Measurements from ENCODE around the gene NME5.
"Not testable (repeated sequence)": the region's sequence is repeated elsewhere in the genome, so short reads cannot be mapped to it uniquely, and the experiment has no call there.

Gene NME5, protein sequence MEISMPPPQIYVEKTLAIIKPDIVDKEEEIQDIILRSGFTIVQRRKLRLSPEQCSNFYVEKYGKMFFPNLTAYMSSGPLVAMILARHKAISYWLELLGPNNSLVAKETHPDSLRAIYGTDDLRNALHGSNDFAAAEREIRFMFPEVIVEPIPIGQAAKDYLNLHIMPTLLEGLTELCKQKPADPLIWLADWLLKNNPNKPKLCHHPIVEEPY

DNA sequence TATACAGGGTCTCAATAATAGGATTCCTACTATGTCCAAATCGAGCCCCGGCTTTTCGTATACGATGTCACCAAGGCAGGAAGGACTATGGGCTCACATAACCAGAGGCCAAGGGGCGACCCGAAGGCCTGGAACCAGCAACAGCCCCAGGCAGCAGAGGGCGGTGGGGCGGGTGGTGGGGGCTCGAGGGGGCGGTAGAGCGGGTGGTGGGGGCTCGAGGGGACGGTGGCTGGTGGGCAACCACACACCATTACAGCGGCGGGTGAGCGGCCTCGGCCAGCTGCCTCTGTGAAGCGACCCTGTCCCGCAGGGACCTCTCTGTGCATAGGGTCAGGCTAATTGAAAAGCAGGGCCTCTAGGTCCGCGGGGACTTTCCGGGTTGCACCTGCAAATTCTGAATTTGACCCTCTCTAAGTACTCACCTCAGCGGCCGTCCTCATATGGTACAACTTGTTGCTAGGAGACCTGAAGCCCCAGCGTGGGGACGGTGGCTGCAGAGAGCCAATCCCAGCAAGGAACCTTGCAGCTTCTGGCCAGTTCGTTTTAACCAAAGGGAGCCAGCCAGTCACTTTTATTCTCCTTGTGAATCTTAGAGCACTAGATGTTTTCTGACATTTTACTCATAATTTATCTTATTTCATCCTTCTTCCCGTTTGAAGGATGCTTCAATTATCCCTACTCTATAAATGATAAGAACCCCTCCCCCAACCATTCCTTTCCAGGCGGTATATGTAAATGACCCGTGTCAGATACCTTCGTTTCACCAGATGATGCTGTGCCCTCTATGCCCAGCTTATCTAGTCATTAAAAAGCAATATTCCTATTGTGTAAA lies at the start of gene NME5:
Gene NME5, minus strand, starts transcription at position 480 of the 832 bp plus-strand sequence. CDS start 648 bp downstream, outside the sequence.
- DNase-seq: peak; percentile 36

DNA sequence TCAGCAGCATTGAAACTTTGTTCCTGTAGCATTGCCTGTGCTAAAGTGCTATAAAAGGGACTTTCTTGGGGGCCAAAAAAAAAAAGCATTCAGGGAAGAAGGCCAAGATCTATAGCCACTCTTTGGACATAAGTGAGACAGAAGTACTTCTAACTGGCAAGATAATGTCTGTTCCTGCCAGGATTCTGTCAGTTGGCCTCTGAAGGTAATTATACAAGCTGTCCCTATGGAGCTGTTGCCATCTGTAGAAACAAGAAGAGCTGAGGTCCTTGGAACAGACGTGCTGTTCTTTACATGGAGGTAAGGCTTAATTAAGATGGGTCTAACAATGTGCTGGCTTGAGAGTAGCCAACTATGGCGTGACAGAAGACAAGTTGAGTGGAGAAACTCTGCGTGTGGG lies 49.4 kb upstream of the NME5 start:
- no peak for DNase-seq

DNA sequence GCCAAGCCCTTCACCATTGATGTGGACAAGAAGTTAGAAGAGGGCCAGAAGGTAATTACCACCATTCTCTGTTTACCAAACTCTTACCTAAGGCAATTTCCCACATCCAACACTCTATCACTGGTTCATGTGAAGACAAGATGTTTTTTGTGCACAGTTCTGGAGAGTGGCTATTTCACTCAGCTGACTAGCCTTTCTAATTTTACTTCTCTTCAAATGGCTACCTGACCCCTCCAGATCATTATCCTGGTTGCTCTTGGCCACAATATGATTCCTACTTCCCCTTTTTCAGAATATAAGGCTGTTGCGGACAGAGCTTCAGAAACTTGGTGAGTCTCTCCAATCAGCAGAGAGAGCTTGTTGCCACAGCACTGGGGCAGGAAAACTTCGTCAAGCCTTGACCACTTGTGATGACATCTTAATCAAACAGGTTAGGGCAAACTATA lies 46.8 kb upstream of the NME5 start:
- DNase-seq: no peak

DNA sequence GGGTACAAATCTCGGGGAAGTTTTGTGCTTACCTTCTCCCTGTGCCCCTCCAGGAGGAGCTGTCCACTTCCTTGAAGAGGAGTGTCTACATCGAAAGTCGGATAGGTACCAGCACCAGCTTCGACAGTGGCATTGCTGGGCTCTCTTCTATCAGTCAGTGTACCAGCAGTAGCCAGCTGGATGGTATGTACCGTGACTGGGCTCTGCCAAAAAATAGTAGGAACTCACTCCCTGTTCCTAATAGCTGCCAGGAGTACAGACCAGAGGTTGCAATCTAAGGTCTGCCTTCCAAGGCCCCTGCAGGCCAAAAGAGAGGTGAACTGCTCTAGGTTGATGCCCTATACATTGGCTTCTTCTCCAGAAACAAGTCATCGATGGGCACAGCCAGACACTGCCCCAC lies 43.6 kb upstream of the NME5 start:
- DNase-seq: no peak

DNA sequence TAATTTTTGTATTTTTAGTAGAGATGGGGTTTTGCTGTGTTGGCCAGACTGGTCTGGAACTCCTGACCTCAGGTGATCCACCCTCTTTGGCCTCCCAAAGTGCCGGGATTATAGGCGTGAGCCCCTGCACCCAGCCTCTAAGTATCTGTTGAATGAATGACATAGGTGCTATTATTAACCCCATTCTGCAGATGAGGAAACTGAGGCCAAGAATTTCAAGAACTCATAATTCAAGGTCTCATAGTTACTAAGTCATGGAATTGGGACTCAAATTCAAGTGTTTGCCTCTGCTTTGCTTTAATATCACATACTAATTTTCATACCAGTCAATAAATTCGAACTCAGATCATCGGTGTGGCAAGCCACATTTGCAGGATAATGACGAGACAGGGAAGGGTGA lies 41.6 kb upstream of the NME5 start:
- DNase-seq: no peak

DNA sequence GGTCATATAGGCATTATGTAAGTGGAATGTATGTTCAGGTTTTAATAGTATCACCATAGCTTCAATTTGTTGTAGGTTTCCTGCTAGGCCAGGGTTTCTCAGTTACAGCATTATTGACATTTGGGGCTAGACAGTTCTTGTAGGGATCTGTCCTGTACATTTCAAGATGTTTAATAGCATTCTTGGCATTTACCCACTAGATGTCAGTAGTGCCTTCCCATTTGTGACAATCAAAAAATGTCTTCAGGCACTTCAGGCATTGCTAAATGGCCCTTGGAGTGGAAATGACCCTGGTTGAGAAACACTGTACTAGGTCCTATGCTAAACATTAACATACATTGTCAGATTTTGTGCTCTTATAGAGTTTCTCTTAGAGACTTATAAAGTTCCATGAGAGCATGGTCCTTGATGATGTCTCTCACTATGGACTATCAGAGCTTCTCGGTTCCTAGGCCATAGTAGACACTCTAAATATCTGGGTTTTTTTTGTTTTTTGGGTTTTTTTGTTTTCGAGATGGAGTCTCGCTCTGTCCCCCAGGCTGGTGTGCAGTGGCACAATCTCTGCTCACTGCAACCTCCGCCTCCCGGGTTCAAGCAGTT lies 41.1 kb upstream of the NME5 start:
- DNase-seq: peak; percentile 65

DNA sequence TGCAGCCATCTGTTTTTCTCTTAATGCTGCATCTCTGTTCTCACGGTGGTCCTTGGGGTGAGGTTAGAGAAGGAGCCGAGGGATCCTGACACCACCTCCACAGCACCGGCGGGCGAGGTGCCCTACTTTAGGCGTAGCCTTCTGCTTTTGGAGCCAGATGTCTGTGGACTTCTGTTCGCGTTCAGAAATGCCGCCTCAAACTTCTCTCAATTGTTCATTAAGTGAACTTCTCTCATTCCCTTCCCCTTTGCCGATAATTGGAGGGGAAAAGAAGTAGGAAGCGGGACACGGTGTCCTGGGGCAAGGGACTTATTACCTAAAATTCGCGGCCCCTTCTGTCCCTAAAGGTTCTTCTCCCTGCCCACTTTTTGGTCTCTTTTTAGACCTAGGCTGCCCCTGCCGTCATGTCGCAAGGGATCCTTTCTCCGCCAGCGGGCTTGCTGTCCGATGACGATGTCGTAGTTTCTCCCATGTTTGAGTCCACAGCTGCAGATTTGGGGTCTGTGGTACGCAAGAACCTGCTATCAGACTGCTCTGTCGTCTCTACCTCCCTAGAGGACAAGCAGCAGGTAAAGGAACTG lies 40.1 kb upstream of the NME5 start:
- no peak for DNase-seq

DNA sequence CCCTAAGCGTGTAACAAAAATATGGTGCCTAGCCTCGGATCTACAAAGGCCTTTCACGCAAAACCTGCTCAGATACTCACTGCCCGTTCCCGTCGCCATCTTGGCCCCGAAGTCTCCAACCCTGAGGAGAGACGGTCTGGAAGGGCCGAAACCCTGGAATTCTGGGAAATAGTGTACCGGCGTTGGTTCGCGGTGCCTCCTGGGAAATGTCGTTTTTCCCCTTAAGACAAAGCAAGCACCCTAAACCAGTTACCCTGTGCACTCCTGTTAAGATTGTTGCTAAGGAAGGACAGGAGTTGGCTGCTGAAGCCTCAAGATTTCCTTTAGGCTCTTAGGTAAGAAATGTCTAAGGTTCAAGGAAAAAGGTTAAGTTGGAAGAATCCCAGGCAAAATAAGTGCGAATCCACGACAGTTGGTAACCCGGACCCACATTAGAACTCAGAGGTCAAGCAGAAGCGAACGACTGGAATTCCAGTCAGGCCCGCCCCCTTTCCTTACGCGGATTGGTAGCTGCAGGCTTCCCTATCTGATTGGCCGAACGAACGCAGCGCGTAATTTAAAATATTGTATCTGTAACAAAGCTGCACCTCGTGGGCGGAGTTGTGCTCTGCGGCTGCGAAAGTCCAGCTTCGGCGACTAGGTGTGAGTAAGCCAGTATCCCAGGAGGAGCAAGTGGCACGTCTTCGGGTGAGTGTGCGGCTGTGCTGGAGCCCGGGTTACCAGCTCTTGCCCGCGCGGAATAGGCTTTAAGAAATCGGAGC lies 39.5 kb upstream of the NME5 start, which contains the start of the genes BRD8 and KIF20A:
Gene BRD8, minus strand, starts transcription at position 115 of the 761 bp plus-strand sequence. Its CDS starts 16 bp downstream, at position 99.
Gene KIF20A, plus strand, starts transcription at position 597 of the 761 bp plus-strand sequence. CDS start 569 bp downstream, outside the sequence.
- DNase-seq: peak; percentile 97

DNA sequence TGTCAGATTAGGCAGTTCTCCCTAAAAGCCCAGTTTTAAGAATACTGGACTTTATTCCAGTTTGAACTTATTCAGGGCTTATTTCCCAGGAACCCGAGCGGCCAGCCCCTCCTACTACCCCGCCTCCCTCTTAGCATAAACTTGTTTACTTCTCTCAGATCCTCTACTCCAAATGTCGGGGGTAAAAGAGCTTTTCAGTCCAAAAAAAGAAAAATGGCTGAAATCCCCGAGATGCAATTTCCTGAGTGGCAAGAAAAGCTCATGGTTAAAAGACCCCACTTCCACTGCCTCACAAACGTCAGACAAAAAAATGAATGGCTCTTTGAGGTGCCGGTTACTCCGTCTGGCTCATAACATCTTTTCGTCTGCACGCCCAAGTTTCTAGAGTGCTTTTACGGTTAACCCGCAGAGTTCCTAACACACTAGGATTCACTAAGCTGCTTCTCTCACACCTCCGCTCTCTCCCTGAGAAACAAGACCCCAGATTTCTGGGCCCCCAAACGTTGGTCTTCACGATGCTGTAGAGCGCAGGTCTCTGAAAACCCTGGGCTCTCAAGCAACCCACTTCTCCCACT lies 38.8 kb upstream of the NME5 start:
- DNase-seq: peak; percentile 19

DNA sequence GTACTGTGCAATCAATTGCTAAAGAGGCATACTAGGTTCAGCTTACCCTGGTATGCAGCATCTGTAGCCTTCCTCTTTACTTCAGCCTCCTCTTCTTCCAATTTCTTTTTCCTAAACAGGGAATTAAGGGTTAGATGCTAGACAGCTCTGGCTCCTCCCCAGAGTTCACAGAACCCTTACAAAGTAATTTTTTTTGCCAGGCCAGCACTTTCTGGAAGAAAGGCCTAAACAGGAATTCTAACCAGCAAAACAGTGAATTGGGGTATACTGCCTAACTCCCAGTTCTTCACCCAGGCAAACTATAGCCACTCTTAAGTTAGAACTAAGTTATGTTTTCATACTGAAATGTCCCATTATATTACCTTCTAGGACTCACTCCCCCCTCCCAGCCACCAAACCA lies 31.1 kb upstream of the NME5 start:
- DNase-seq: no peak

DNA sequence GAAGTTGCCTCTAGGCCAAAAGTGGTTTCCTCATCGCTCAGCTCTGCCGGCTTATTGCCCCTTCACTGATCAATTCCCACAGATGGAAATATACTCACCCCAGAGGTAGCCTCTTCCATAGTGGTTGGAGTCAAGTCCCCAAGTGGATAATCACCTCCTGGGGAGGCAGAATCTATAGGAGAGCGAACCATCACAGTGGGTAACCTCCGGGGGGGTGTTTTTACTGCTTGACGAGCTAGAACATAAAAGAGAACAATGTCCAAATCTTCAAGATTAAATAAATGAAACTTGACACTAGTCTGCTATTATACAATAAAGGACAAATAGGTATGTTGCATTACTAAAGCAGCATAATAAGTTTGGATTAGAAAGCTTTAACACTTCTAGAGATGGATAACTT lies 29.9 kb upstream of the NME5 start:
- no peak for DNase-seq

DNA sequence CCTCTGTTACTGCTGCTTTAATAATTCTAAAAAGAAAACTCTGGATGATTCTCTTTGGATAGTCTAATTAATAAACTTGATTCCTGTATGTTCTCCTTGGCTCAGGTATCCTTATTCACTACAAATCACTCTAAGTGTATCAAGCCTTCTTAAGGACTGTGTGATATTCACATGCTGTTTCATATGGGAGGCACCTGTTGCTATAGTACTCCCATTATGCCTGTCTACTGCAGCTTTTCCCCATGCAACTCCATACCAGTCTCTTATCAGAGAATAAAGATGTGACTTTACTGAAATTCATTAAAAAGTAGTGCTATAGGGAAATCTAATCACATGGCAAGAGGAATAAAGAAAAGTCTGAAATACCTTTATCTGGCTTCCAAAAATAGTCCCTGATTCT lies 24.5 kb upstream of the NME5 start:
- no peak for DNase-seq

DNA sequence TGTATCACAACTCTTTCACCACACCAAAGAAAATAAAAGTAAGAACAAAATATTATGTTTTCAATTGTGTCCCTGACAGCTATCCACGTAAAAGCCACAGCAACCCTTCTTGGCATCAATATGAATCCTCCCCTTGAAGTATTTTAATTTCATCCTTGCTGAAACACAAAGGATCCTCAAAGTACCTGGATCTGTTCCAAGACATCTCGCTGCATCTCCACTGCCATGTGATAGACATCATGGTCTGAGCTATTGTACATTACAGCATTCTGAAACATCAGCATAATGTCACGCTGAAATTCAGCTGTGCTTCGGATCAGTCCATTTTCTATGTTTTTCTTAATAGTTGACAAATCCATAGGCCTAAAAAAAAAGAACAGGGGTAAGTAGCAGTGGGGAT lies 21.5 kb upstream of the NME5 start:
- no peak for DNase-seq

DNA sequence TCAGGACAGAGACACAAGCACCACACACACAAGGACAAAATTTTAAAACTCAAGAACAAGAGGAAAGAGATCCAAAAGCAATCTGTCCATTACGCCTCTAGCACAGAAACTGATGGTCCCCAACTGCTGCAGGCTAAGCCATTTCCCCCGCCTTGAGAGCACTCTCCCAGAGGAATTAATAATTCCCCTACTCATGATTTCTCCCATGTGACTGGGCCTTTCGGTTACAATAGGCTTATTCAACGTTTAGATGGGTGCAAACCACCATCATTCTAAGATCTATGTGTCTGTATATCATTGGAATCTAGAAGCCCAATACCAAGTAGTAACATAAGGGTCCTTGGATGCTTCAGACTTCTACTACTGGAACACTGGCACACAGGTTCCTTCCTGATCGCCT lies 20.4 kb upstream of the NME5 start:
- no peak for DNase-seq

DNA sequence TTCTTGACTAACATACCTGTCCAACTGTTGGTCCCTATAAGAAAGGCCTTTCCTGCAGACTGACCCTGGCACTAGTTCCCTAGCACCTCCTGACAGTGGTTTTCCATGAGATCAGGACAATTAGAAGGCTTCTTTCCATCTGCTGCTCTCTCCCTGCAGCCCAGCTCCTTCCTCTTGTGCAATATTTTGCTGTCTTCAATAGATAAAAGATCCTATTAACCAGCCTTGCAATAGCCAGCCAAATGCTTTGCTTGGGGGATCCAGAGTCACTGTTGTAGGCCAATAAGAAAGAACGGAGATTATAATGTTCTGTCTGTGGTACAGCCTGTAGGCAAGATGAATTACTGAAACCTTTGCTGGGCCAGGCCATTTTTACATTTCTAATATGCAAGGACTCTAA lies 18.4 kb upstream of the NME5 start:
- DNase-seq: no peak

DNA sequence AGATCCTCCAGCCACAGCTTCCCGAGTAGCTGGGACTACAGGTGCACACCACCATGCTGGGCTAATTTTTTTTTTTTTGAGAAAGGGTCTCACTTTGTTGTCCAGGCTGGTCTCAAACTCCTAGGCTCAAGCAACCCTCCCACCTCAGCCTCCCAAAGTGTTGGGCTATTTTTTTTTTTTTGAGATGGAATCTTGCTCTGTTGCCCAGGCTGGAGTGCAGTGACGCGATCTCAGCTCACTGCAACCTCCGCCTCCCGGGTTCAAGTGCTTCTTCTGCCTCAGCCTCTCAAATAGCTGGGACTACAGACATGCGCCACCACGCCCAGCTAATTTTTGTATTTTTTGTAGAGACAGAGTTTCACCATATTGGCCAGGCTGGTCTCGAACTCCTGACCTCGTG lies 16.7 kb upstream of the NME5 start:
- not testable (repeated sequence) for DNase-seq

DNA sequence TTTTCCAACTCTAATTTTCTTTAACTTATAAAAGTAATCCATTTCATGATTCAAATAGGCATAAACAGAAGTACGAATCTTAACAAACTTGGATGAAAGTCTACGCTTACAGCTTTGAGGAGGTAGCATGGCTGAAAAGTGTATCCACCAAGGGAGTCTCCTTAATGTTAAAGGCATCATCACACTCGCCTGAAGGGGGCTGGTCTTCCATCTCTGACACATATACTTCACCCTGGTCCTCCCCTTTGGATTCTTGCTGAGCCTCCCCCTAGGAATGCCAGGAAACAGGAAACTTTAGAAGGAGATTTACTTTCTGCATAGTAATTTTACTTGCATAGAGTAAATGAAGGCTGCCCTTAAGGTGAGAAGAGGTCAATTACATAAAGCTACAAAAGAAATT lies 10.3 kb upstream of the NME5 start:
- DNase-seq: peak; percentile 43

DNA sequence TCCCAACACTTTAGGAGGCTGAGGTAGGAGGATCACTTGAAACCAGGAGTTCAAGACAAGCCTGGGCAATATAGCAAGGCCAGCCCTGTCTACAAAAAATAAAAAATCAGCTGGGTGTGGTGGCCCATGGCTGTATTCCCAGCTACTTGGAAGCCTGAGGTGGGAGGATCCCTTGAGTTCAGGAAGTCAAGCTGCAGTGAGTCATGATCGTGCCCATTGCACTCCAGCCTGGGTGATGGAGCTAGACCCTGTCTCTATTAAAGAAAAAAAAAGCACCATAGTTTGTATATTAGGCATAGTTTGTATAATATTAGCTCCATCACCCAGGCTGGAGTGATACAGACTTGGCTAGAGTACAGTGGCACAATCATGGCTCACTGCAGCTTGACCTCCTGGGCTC lies 9.6 kb upstream of the NME5 start:
- DNase-seq: peak; percentile 66

DNA sequence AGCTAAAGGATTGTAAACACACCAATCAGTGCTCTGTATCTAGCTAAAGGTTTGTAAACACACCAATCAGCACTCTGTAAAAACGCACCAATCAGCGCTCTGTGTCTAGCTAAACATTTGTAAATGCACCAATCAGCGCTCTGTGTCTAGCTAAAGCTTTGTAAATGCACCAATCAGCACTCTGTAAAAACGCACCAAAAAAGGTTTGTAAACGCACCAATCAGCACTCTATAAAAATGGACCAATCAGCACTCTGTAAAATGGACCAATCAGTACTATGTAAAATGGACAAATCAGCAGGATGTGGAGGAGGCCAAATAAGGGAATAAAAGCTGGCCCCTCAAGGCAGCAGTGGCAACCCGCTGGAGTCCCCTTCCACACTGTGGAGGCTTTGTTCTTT lies 4.3 kb upstream of the NME5 start:
- DNase-seq: not testable (repeated sequence)

DNA sequence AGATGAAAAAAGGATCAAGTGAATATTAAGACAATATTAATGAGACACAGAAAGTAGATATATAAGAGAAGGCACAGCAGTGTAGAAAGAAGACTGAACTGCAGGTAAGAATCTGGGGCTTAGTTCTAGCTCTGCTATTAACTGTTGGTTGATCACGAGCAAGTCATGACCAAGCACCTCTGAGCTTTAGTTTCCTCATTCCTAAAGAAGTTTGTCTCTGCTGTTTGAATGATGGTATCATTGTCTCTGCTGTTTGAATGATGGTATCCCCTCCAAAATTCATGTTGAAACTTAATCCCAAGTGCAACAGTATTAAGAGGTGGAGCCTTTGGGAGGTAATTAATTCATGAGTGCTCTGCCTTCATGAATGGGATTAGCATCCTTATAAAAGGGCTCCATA lies 2.5 kb upstream of the NME5 start:
- DNase-seq: no peak

DNA sequence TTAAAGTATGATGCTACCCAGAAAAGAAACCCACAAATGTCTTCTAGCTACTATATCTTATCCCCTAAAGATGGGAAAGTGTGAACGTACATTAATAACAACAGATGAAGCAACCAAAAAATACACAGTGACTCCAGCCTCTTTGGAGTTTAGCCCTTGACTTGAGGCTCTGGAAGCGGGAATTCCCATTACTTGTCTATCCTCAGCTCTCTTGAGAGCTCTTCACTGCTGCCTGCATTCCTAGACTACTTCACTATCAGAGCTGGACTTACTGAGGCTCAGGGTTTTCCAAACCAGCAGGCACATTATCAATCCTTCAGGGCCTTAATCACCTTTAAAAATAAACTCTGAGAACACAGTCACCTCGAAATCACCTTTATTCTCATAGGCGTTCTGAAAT lies 1.0 kb upstream of the NME5 start:
- DNase-seq: no peak

DNA sequence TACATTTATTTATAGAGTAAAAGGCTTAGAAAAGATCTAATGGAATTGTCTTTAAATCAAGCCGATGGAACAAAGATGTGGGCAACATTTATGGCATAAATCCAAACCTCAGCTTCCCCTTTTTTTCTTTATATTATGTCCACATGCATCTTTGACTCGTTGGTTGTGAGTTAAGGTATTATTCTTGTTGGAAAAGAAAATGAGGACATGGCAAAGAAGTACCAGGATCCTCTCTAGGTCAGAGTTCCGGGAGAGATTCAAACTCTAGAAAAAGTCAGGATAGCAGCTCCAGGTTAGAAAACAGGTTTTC lies 508 bp upstream of the NME5 start:
- DNase-seq: no peak

DNA sequence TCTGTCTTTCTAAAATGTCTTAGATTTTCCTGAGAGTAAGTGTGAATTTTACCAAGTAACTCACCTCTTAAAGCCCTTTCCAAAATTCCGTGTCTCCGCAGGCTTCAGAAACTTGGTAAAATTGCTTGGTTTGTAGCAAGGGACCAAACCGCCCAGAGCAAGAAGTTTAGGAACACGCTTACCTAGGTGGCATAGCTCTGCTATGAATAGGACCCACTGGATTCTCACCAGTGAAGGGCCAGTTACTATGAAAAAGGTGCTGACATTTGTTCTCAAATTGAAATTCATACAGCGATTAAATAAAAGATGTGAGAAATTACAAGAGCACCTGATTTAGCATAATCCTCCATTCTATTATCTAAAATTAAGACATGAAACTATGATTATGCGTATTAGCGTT lies 6.7 kb downstream of the NME5 start:
- DNase-seq: no peak
